NB4 (cell line): ENCODE measurements around the gene ATP8B3.
A peak's percentile ranks its signal among the peaks of the same experiment; 100 is the strongest.

Source experiments
- DNase-seq: peaks from one replicate; pipeline ENCODE4 v3.0.0; 2010; ENCODE audit warnings: low read depth
- H3K4me3 ChIP-seq: one replicate; pipeline ENCODE4 v1.5.1; 2011; ENCODE audit warnings: mild to moderate bottlenecking, low read depth, low read length, moderate library complexity
- MYC ChIP-seq: IDR thresholded peaks from 2 replicates; pipeline ENCODE4 v1.6.1; 2011; ENCODE audit warnings: low read depth, low read length
- POLR2A ChIP-seq: IDR thresholded peaks from 2 replicates; pipeline ENCODE4 v1.6.1; 2011; ENCODE audit warnings: mild to moderate bottlenecking; ENCODE audit not compliant: insufficient read length; ENCODE audit errors: extremely low read depth
- TF ChIP-seq, protein P1 (sequence below): IDR thresholded peaks from one replicate; pipeline ENCODE4 v1.5.1; 2012; ENCODE audit warnings: low read depth, low read length
- TF ChIP-seq, protein P2 (sequence below): IDR thresholded peaks from 2 replicates; pipeline ENCODE4 v1.6.1; 2011; ENCODE audit warnings: low read depth, low read length

ATP8B3 gene

DNA sequence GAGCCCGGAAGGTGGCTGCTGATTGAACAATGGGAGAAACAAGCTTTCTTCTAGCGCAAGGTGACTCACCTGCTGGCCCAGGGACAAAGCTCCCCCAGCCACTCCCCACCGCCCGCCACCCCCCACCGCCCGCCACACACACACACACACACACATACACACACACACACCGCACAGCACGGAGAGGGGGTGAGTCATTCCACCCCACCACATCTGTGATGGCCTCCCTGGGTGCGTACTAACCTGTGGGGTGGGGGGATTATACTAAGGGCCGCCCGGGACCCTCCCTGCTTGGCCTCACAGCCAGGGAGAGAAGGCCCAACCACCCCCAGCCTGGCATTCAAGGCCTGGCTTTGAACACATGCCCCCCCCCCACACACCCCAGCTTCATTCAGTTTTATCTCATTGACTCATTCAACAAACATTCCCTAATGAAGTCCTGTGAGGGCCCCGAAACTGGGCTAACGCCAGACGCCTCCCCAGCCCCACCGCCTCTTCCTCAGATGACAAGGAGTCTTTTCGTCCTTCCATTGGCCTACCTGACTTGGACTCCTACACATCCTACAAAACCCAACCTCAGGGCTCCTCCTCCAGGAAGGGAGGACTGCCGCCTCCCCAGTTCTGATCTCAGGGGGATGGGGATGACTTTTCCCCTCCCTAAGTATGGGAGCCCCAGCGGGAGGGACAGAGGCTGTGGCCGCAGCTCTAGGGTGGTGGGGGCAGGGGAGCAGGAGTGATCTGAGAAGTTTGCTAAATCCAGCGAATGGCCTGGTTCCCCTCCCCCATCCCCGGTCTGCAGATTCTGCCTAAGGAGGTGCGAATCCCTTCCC, 64.6 kb downstream of the ATP8B3 start:
- TF ChIP-seq POLR2A (no peak), MYC (no peak)
- TF ChIP-seq, protein P1, sequence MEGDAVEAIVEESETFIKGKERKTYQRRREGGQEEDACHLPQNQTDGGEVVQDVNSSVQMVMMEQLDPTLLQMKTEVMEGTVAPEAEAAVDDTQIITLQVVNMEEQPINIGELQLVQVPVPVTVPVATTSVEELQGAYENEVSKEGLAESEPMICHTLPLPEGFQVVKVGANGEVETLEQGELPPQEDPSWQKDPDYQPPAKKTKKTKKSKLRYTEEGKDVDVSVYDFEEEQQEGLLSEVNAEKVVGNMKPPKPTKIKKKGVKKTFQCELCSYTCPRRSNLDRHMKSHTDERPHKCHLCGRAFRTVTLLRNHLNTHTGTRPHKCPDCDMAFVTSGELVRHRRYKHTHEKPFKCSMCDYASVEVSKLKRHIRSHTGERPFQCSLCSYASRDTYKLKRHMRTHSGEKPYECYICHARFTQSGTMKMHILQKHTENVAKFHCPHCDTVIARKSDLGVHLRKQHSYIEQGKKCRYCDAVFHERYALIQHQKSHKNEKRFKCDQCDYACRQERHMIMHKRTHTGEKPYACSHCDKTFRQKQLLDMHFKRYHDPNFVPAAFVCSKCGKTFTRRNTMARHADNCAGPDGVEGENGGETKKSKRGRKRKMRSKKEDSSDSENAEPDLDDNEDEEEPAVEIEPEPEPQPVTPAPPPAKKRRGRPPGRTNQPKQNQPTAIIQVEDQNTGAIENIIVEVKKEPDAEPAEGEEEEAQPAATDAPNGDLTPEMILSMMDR: no peak
- TF ChIP-seq, protein P2, sequence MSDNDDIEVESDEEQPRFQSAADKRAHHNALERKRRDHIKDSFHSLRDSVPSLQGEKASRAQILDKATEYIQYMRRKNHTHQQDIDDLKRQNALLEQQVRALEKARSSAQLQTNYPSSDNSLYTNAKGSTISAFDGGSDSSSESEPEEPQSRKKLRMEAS: no peak
- no peak overlapping the region for H3K4me3 ChIP-seq
- DNase-seq: peak; percentile 69

DNA sequence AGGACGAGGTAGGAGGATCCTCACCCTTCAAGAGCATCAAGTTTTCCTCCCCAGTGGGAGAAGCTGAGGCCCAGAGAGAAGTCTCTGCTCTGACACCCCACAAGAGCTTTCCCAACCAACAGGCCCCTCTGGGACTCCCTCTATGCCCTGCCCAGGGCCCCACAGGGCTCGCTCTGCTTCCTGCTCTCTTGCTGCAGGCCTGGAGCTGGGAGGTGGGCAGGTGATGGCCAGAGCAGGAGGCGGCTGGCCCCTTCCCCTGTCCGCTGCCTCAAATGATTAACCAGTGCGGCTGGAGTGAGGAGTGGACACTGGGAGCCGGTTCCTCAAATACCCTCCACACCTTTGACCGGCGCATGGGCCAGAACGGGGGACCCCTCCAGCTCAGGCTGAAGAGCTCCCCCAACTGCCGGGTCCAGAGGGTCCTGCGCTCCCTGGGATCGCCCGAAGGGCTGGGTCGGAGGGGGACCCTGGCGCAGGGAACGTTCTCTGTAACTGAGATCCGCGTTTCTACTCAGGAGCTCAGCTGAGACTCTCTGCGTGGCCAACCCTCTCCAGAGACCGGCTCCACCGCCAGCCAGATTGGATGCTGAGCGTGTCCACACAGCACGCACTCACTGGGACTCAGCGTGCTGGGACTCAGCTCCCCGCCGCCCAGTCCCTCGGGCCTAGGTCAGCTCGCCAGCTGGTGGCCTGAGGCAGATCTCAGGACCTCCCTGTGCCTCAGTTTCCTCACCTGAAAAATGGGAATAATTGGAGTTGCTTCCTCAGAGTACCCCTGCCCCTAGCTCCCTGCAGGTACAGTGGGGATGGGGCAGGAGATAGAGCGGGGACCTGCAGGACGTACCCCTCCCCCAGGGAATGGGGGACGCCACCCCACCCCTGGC, 65.4 kb downstream of the ATP8B3 start:
- DNase-seq: peak; percentile 69
- no peak for TF ChIP-seq MYC
- TF ChIP-seq, protein P2: no peak
- no peak for TF ChIP-seq POLR2A
- no peak overlapping the region for H3K4me3 ChIP-seq

DNA sequence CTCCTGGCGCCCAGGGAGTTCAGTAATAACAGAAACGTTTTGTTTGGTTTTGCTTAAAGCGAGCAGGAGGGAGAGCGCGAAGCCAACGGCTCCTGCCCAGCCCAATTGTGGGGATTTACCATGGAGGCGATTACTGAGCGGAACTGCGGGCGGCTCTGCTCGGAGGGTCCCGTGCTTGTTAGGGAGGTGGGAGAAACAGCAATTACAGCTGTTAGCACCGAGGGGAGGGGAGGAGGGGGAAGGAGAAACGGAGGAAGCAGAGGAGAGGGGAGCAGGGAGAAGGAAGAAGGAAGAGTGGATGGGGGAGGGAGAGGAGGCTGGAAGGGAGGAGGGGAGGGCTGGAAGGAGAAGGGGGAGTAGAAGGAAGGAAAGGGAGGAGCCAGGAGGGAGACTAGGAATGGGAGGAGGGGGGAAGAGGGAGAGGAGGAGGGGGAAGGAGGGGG, 66.5 kb downstream of the ATP8B3 start:
- TF ChIP-seq, protein P1: no peak
- TF ChIP-seq, protein P2: no peak
- TF ChIP-seq POLR2A (no peak), MYC (no peak)
- peak; percentile 42 for DNase-seq
- no peak overlapping the region for H3K4me3 ChIP-seq

DNA sequence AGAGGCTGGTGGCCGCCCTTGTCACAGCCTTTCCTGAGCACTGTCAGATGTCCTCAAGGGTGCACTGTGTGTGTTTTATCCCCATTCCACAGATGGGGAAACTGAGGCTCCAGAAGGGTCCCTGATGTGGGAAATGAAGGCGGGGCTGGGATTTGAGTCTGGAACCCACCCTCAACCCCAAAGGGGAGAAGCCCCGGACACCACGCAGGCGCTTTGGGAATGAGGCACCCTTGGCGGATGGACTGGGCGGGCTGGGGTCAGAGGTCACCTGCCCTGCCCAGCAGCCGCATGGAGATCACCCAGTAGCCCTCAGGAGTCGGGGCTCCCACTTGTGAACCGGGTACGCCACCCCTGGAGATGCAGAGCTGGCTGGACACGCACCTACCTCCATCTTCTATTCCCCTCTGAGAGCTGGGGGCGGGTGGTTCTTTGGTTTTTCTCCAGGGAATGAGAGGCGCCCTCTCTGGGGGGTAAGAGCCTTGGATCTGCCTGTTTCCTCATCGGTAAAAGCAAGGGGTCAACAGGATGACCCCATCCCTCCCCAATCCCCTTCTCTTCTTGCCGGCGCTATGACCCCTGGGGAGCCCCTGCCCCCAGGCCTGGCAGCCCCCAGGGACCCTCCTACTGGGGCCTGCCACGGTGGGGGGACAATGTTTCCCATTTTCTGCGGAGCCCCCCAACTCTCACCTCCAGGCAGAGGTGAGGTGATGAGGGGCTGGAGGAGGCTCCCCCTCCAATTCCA, 67.1 kb downstream of the ATP8B3 start:
- no peak for DNase-seq
- H3K4me3 ChIP-seq: no peak overlapping the region
- TF ChIP-seq POLR2A (no peak), MYC (no peak)
- TF ChIP-seq, protein P1: no peak
- TF ChIP-seq, protein P2: no peak

DNA sequence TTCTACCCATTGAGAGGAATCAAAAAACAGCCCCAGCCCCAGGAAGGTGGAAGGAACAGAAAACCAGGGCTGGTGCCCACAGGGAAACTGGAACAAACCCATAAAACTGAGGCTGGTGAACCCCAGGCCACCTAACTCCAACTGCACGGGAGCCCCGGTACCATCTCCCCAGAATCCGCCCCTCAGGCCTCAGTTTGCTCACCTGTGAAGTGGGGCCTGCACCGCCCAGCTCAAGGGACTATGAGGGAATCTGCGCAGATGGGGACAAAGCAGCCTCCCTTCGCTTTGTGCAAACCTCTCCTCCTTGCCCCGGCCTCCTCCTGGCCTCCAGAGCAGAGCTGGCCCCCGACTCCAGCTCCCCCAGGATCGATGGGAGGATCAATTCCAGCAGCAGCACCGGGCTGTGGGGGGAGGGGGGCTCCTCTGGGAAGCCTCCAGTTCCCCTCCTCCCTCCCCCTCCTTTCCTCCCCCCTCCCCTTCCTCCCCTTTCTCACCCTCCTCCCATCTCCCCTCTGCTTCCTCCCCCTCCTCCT, 67.9 kb downstream of the ATP8B3 start:
- no peak overlapping the region for H3K4me3 ChIP-seq
- no peak for DNase-seq
- TF ChIP-seq MYC: no peak

DNA sequence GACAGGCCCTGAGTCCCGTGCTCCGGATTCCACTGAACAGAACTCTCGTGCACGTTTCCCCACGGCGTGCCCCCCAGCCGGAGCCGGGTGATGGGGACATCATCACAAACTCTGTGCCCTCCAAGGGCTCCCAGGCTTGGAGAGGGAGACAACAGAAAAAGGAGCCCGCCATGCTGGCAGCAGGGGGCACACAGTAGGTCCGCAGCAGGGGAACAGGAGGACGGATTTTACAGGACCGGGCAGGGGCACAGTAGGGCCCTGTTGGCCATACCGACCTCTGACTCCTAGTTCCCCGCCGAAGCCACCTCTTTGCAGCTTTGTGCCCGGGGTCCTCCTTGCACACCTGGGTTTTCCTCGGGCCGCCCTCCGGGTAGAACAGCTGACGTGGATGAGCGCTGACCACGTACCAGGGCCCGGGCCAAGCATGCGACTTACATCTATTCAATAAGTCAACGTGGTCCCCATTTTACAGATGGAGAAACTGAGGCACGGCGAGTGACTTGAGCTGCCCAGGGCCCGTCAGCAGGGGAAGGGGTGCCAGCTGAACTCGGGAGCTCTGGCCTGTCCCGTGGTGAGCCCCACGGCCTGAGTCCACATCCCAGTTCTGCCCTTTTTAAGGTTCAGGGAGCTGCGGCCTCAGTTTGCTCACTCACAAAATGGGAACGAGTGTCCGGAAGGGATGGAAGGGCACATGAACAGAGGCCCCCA, 68.9 kb downstream of the ATP8B3 start:
- no peak for DNase-seq
- TF ChIP-seq POLR2A (no peak), MYC (no peak)
- TF ChIP-seq, protein P2: no peak
- TF ChIP-seq, protein P1: no peak
- no peak overlapping the region for H3K4me3 ChIP-seq
